Endothelial cell of umbilical vein (primary cell): ENCODE data around the gene TXNRD2. TPM values are rescaled to one million over a fixed set of nuclear protein-coding genes. Genes with fewer than 3 reads are reported as not detected.

Experiments
- BruUV-seq: library from RNA; stranded (reverse); fragments of 400-500 nt; replicated peaks from 2 replicates; lab custom pipeline; 2021; lab: Mats Ljungman, UMichigan
- CTCF ChIA-PET: fragments of 300-600, 350-600 bp; sonication (Branson Sonifier 250); formaldehyde crosslinking; loops from one replicate; lab custom pipeline; 2021; ENCODE audit warnings: antibody characterized with exemption, inconsistent platforms; lab: Charles Lee
- POLR2A ChIA-PET: fragments of 300-600, 350-600 bp; sonication (Branson Sonifier 250); formaldehyde crosslinking; loops from one replicate; lab custom pipeline; 2021; ENCODE audit warnings: antibody characterized with exemption, inconsistent platforms; lab: Charles Lee
- DNase-seq: peaks from one replicate; pipeline ENCODE4 v3.0.0-alpha.2; 2011; ENCODE audit warnings: low read depth, low spot score
- FAIRE-seq: peaks from 2 replicates; lab custom pipeline; 2011; peaks lifted over from hg19 to GRCh38; lab: Jason Lieb, UNC
- H2AFZ ChIP-seq: 2 replicates; pipeline ENCODE4 v1.6.0; 2012; ENCODE audit warnings: low read depth, low read length, control low read depth, inconsistent platforms
- H3K27ac ChIP-seq: 2 replicates; pipeline ENCODE4 v1.5.1; 2011; ENCODE audit warnings: low read depth, mild to moderate bottlenecking, control low read depth, low read length, moderate library complexity; ENCODE audit not compliant: insufficient read depth
- H3K27me3 ChIP-seq, 2 experiments: 2 replicates each; pipeline versions ENCODE4 v1.6.0 to v1.6.1; 2011; ENCODE audit warnings: low read length in 2 of 2, mixed read lengths in 1 of 2; ENCODE audit not compliant: control insufficient read depth in 2 of 2, insufficient read depth in 2 of 2
- H3K36me3 ChIP-seq, 2 experiments: 2 replicates in 1 of 2; 3 replicates in 1 of 2; pipeline ENCODE4 v1.5.1; 2011; ENCODE audit warnings: low read length in 2 of 2, mild to moderate bottlenecking in 1 of 2, moderate library complexity in 1 of 2; ENCODE audit not compliant: control insufficient read depth in 2 of 2, insufficient read depth in 2 of 2; ENCODE audit errors: extremely low read depth in 1 of 2
- H3K4me1 ChIP-seq: 3 replicates; pipeline ENCODE4 v1.5.1; 2011; ENCODE audit warnings: mild to moderate bottlenecking, low read length; ENCODE audit not compliant: control insufficient read depth, insufficient read depth; ENCODE audit errors: extremely low read depth
- H3K4me2 ChIP-seq: 2 replicates; pipeline ENCODE4 v1.6.1; 2011; ENCODE audit warnings: low read length, control low read depth, mixed read lengths; ENCODE audit not compliant: insufficient read depth
- H3K4me3 ChIP-seq, 3 experiments: fragments of 200-600 bp in 1 of 3; sonication (generic), shearing (Covaris generic) in 1 of 3; replicated peaks in 1 of 3; 2 replicates each; pipeline ENCODE4 v1.5.1; 2011 to 2016; ENCODE audit warnings: control low read depth in 3 of 3, low read length in 3 of 3, mild to moderate bottlenecking in 2 of 3, inconsistent platforms in 1 of 3, low read depth in 1 of 3, moderate library complexity in 1 of 3; ENCODE audit not compliant: insufficient read depth in 1 of 3
- H3K79me2 ChIP-seq: 2 replicates; pipeline ENCODE4 v1.6.0; 2012; ENCODE audit warnings: low read length, inconsistent platforms; ENCODE audit not compliant: control insufficient read depth, insufficient read depth
- H3K9ac ChIP-seq: replicated peaks from 2 replicates; pipeline ENCODE3; 2011; ENCODE audit warnings: low read length, control low read depth; ENCODE audit not compliant: insufficient read depth; ENCODE audit errors: extremely low read depth
- H3K9me1 ChIP-seq: replicated peaks from 3 replicates; pipeline ENCODE4 v1.6.0; 2011; ENCODE audit warnings: mild to moderate bottlenecking, low read length; ENCODE audit not compliant: control insufficient read depth, insufficient read depth; ENCODE audit errors: extremely low read depth
- H3K9me3 ChIP-seq: replicated peaks from 2 replicates; pipeline ENCODE4 v1.5.1; 2012; ENCODE audit warnings: low read length, inconsistent platforms; ENCODE audit not compliant: control insufficient read depth, insufficient read depth
- H4K20me1 ChIP-seq: replicated peaks from 2 replicates; pipeline ENCODE3; 2011; ENCODE audit warnings: mild to moderate bottlenecking, low read length; ENCODE audit not compliant: control insufficient read depth, insufficient read depth; ENCODE audit errors: extremely low read depth
- EZH2 ChIP-seq: IDR thresholded peaks from 2 replicates; pipeline ENCODE4 v1.6.1; 2012; ENCODE audit warnings: borderline replicate concordance, low read depth, mild to moderate bottlenecking, moderate library complexity, low read length, inconsistent platforms; ENCODE audit not compliant: severe bottlenecking
- FOS ChIP-seq: IDR thresholded peaks from 2 replicates; pipeline ENCODE4 v1.6.1; 2011; ENCODE audit warnings: mild to moderate bottlenecking, low read length, moderate library complexity, borderline replicate concordance; ENCODE audit not compliant: insufficient read depth
- GATA2 ChIP-seq: IDR thresholded peaks from 2 replicates; pipeline ENCODE4 v1.7.0; 2011; ENCODE audit warnings: low read depth, mild to moderate bottlenecking, moderate library complexity, mixed read lengths, low read length; ENCODE audit not compliant: insufficient read length, insufficient read depth
- JUN ChIP-seq: IDR thresholded peaks from 2 replicates; pipeline ENCODE4 v1.6.1; 2011; ENCODE audit warnings: borderline replicate concordance, low read depth; ENCODE audit not compliant: insufficient read length, insufficient read depth
- MYC ChIP-seq: IDR thresholded peaks from one replicate; pipeline ENCODE4 v1.6.1; 2011; ENCODE audit warnings: mild to moderate bottlenecking, low read depth, low read length
- POLR2A ChIP-seq: IDR thresholded peaks from 2 replicates; pipeline ENCODE4 v1.6.1; 2012; ENCODE audit warnings: low read depth, mild to moderate bottlenecking, control low read depth, low read length
- POLR2AphosphoS5 ChIP-seq: IDR thresholded peaks from 2 replicates; pipeline ENCODE4 v1.6.1; 2012; ENCODE audit warnings: low read depth, mild to moderate bottlenecking, control low read depth, low read length, moderate library complexity; ENCODE audit not compliant: insufficient read depth
- dilution Hi-C: fragments of 300-500 bp; cut with MboI; formaldehyde crosslinking; loops from one replicate; pipeline ENCODE4 v1.15.0; 2019; ENCODE audit warnings: low sequenced_read_pairs; ENCODE audit not compliant: extremely low pct_ligation_motif_present
- intact Hi-C: fragments of 100-400 bp; cut with micrococcal nuclease; formaldehyde crosslinking; loops from one replicate; pipeline ENCODE4 v1.10.0; 2022
- polyA plus RNA-seq, 4 experiments: library from polyadenylated mRNA; depleted of rRNA in 3 of 4; stranded (reverse) in 3 of 4; unstranded in 1 of 4; fragments of >200 nt; gene quantifications; 2 replicates each; pipeline versions ENCODE4 v1.2.1 to v1.2.3, GENCODE V29; 2011 to 2012; ENCODE audit warnings: missing spikeins in 1 of 4
- total RNA-seq: library from RNA; stranded (reverse); gene quantifications from 2 replicates; pipeline ENCODE4 v1.2.3, GENCODE V29; 2021
- TF ChIP-seq, protein P1 (sequence below): IDR thresholded peaks from 2 replicates; pipeline ENCODE4 v1.6.1; 2011; ENCODE audit not compliant: insufficient read depth, insufficient read length
- TF ChIP-seq, protein P2 (sequence below), 2 donors: IDR thresholded peaks; 1 replicate in 1 of 2; 2 replicates in 1 of 2; pipeline ENCODE4 v1.5.1; 2011; ENCODE audit warnings: low read length in 2 of 2, mild to moderate bottlenecking in 2 of 2, moderate library complexity in 2 of 2, control low read depth in 1 of 2, inconsistent platforms in 1 of 2, low read depth in 1 of 2; ENCODE audit not compliant: insufficient read depth in 1 of 2; ENCODE audit errors: extremely low read depth in 1 of 2

The TXNRD2 gene
- total and polyA plus RNA-seq, 2 donors (not counting 3 experiments of a cell fraction or from before 2014, with no cell fraction given) = 211 to 440 TPM

DNA sequence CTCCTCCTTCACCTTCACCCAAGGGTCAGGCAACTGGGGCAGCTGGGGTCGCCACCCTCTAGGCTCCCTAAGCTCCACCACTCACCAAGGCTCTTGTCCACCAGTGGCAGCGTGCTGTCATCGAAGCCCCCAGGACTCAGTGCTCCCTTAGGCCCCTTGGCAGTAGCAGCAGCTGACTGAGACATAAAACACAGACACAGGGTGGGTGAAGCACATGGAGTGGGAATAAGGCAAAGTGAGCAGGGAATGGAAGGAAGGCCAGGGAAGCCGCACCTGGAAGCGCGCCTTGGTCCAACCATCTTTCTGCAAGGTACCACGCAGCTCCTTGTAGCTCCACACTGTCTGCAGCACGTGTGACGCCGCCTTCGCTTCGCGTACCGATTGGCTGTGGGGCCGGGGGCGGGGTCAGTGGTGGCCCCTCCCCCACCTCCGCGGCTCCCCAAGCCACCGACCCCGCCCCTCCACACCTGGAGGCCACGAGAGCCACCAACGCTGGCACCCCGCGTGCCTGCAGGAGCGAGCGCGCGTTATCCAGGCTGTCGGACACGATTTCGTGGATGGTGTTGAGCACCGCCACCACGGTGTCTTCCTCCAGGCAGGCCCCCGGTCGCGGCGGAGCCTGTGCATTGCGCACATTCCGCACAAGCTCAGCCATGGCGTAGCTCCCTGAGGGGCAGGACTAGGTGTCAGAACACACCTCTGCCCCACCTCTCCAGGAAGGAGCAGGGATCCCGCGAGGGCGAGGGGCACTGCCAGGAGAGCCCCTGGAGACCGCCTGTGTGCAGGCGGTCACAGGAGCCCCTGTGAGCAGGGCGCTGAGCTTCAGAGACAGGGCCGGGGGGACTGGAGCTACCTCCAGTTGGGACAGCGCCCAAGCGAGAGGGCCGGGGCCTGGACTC lies 31.3 kb upstream of the TXNRD2 start:
- Histone ChIP-seq H3K36me3 (peaks cover 14 to 55% of the 10 kb centered on the region in 2 experiments), H3K27ac (no peak overlapping the region), H3K9me1 (no peaks in the 10 kb centered on the region), H4K20me1 (no peaks in the 10 kb centered on the region), H3K4me3 (no peak overlapping the region), H3K4me1 (peaks cover 19% of the 10 kb centered on the region), H3K79me2 (no peaks in the 10 kb centered on the region), H3K9ac (no peak overlapping the region), H2AFZ (no peak overlapping the region), H3K9me3 (no peaks in the 10 kb centered on the region), H3K4me2 (no peak overlapping the region), H3K27me3 (no peaks in the 10 kb centered on the region)
- no TSS peak for BruUV-seq
- FAIRE-seq = no peak
- ChIA-PET POLR2A (no interaction called here), CTCF (interaction anchor here (0.8 to 12.2 kb wide), 5 partner anchors 10 to 50 kb away, joined by 3 to 304 read pairs (median 7); no protein-coding TSS in a partner anchor)
- DNase-seq = no peak
- dilution Hi-C loops = no loop called here
- TF ChIP-seq, protein P1, sequence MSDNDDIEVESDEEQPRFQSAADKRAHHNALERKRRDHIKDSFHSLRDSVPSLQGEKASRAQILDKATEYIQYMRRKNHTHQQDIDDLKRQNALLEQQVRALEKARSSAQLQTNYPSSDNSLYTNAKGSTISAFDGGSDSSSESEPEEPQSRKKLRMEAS = no peak
- TF ChIP-seq MYC (no peak), POLR2AphosphoS5 (no peak), FOS (no peak), EZH2 (no peak), JUN (no peak), GATA2 (no peak), POLR2A (no peak)
- TF ChIP-seq, protein P2, sequence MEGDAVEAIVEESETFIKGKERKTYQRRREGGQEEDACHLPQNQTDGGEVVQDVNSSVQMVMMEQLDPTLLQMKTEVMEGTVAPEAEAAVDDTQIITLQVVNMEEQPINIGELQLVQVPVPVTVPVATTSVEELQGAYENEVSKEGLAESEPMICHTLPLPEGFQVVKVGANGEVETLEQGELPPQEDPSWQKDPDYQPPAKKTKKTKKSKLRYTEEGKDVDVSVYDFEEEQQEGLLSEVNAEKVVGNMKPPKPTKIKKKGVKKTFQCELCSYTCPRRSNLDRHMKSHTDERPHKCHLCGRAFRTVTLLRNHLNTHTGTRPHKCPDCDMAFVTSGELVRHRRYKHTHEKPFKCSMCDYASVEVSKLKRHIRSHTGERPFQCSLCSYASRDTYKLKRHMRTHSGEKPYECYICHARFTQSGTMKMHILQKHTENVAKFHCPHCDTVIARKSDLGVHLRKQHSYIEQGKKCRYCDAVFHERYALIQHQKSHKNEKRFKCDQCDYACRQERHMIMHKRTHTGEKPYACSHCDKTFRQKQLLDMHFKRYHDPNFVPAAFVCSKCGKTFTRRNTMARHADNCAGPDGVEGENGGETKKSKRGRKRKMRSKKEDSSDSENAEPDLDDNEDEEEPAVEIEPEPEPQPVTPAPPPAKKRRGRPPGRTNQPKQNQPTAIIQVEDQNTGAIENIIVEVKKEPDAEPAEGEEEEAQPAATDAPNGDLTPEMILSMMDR (IDR thresholded peaks at IDR 0.05; ENCODE audit: extremely low read depth in 1 of 2, insufficient read depth in 1 of 2, low read depth in 1 of 2, low read length in 2 of 2) = no peak
- intact Hi-C loops = no loop called here
